Upper lobe of left lung (tissue), 6 donors: ENCODE results near the gene WDR44. TPM values are rescaled to one million over a fixed set of nuclear protein-coding genes. Genes with fewer than 3 reads are reported as not detected.

Source experiments
- ATAC-seq, 2 donors: fragments of 200-7000 bp; cut with Tn5 transposase; one replicate each; pipeline ENCODE4 v1.9.1; 2022; ENCODE audit warnings: mild to moderate bottlenecking in 2 of 2, moderate library complexity in 2 of 2; ENCODE audit not compliant: low FRiP score in 2 of 2
- DNase-seq, 2 donors: peaks; one replicate each; pipeline ENCODE4 v3.0.0-alpha.2; 2019 to 2020
- H3K27ac ChIP-seq, 4 donors: fragments of 200-600 bp; sonication (generic); one replicate each; pipeline ENCODE4 v1.5.1; 2016 to 2019
- H3K27me3 ChIP-seq, 4 donors: fragments of 200-600 bp; sonication (generic); one replicate each; pipeline ENCODE4 v1.5.1; 2017 to 2019
- H3K36me3 ChIP-seq, 4 donors: fragments of 200-600 bp; sonication (generic); one replicate each; pipeline ENCODE4 v1.5.1; 2016 to 2019
- H3K4me1 ChIP-seq, 4 donors: fragments of 200-600 bp; sonication (generic); one replicate each; pipeline ENCODE4 v1.5.1; 2018 to 2019
- H3K4me3 ChIP-seq, 4 donors: fragments of 200-600 bp; sonication (generic); one replicate each; pipeline ENCODE4 v1.5.1; 2017 to 2019; ENCODE audit warnings: mild to moderate bottlenecking in 2 of 4, moderate library complexity in 1 of 4
- H3K9me3 ChIP-seq, 4 donors: fragments of 200-600 bp; sonication (generic); one replicate each; pipeline ENCODE4 v1.5.1; 2018 to 2019
- CTCF ChIP-seq, 6 experiments: fragments of 450-650 bp in 4 of 6; fragments of 200-600 bp in 2 of 6; sonication (generic) in 2 of 6; IDR thresholded peaks; one replicate each; pipeline ENCODE4 v1.5.1; 2016 to 2019; ENCODE audit warnings: antibody characterized with exemption in 6 of 6
- EP300 ChIP-seq, 4 donors: sonication (generic); formaldehyde crosslinking; IDR thresholded peaks; one replicate each; pipeline ENCODE4 v1.5.1; 2017; ENCODE audit warnings: antibody characterized with exemption in 4 of 4, control low read depth in 2 of 4
- POLR2A ChIP-seq, 4 donors: fragments of 450-650 bp; IDR thresholded peaks; one replicate each; pipeline ENCODE4 v1.5.1; 2016 to 2017; ENCODE audit warnings: antibody characterized with exemption in 4 of 4, mild to moderate bottlenecking in 2 of 4
- POLR2AphosphoS5 ChIP-seq, 2 donors: sonication (generic); formaldehyde crosslinking; IDR thresholded peaks; one replicate each; pipeline ENCODE4 v1.5.1; 2017; ENCODE audit warnings: antibody characterized with exemption in 2 of 2
- WGBS, 2 donors: methylation state at CpG; one replicate each; pipeline ENCODE4 v1.1.5; 2017 to 2018; 5-methylcytosine and 5-hydroxymethylcytosine counted together
- total RNA-seq, 6 donors: library from RNA; depleted of rRNA in 4 of 6; stranded (reverse); fragments of >200 nt in 4 of 6; gene quantifications; one replicate each; pipeline versions ENCODE4 v1.1.0 to v1.2.1, GENCODE V29; 2016 to 2021
- donor health status: DM: no; HTN: no; CAD: no; lungs with moderate emphysema.
- donor health status: DM: no; HTN: yes; CAD: no; lungs with severe emphysema.

The WDR44 gene
- total RNA-seq, 6 donors from 2014 or later = 11.8 to 22.6 (median 13.9) TPM

GRCh38 chrX:118437283-118437682 lies 91.4 kb downstream of the WDR44 start:
- DNase-seq = no peak
- ATAC-seq = no peak
- no peak for TF ChIP-seq POLR2A (IDR thresholded peaks at IDR 0.05)
- no peak for TF ChIP-seq EP300 (IDR thresholded peaks at IDR 0.05)
- TF ChIP-seq POLR2AphosphoS5 (IDR thresholded peaks at IDR 0.05) = no peak
- no peak for TF ChIP-seq CTCF (IDR thresholded peaks at IDR 0.05)
- Histone ChIP-seq H3K36me3 (peaks cover 0 to 38% (median 8%) of the 10 kb centered on the region in 4 donors), H3K4me3 (no peak overlapping the region), H3K27me3 (no peaks in the 10 kb centered on the region), H3K9me3 (no peaks in the 10 kb centered on the region), H3K27ac (no peak overlapping the region), H3K4me1 (no peaks in the 10 kb centered on the region)
- WGBS, 2 donors = 42 to 69% methylated on average over 1 of the region's 1 CpG

GRCh38 chrX:118448273-118448783 lies 102.4 kb downstream of the WDR44 start:
- Histone ChIP-seq H3K27me3 (no peaks in the 10 kb centered on the region), H3K27ac (no peak overlapping the region), H3K4me3 (no peak overlapping the region), H3K4me1 (no peaks in the 10 kb centered on the region), H3K36me3 (peaks cover 0 to 34% (median 0%) of the 10 kb centered on the region in 4 donors), H3K9me3 (no peaks in the 10 kb centered on the region)
- DNase-seq (no peak), ATAC-seq (no peak)
- TF ChIP-seq CTCF (IDR thresholded peaks at IDR 0.05) (no peak), POLR2A (IDR thresholded peaks at IDR 0.05) (no peak), POLR2AphosphoS5 (IDR thresholded peaks at IDR 0.05) (no peak), EP300 (IDR thresholded peaks at IDR 0.05) (no peak)
- WGBS, 2 donors = 63% methylated on average over 3 of the region's 3 CpGs; no CpG with 5 or more reads in 1 of the 2 donors

- no peak for TF ChIP-seq CTCF (IDR thresholded peaks at IDR 0.05)
- TF ChIP-seq EP300 (IDR thresholded peaks at IDR 0.05) = no peak
- no peak for TF ChIP-seq POLR2AphosphoS5 (IDR thresholded peaks at IDR 0.05)
- TF ChIP-seq POLR2A (IDR thresholded peaks at IDR 0.05) = no peak
- Histone ChIP-seq H3K4me1 (no peaks in the 10 kb centered on the region), H3K27ac (no peak overlapping the region), H3K9me3 (no peaks in the 10 kb centered on the region), H3K27me3 (no peaks in the 10 kb centered on the region), H3K4me3 (no peak overlapping the region), H3K36me3 (no peaks in the 10 kb centered on the region)
- DNase-seq (no peak), ATAC-seq (no peak)
- 69 to 83% methylated on average over 2 to 3 of the region's 3 CpGs for WGBS, 2 donors
These were observed 109.1 kb downstream of the WDR44 start for GRCh38 chrX:118455013-118455412.

GRCh38 chrX:118459494-118459893 lies 113.6 kb downstream of the WDR44 start:
- Histone ChIP-seq H3K27me3 (no peaks in the 10 kb centered on the region), H3K4me1 (no peaks in the 10 kb centered on the region), H3K36me3 (no peaks in the 10 kb centered on the region), H3K27ac (no peak overlapping the region), H3K4me3 (no peak overlapping the region), H3K9me3 (no peaks in the 10 kb centered on the region)
- WGBS, 2 donors = 6 to 36% methylated on average over 4 of the region's 4 CpGs
- TF ChIP-seq POLR2A (IDR thresholded peaks at IDR 0.05) (no peak), CTCF (IDR thresholded peaks at IDR 0.05) (peak in 5 of 6 experiments; percentile 30 to 52 (median 37)), EP300 (IDR thresholded peaks at IDR 0.05) (no peak), POLR2AphosphoS5 (IDR thresholded peaks at IDR 0.05) (no peak)
- no peak for DNase-seq
- ATAC-seq = peak in 1 of 2 donors; percentile 45

GRCh38 chrX:118464501-118464900 lies 118.6 kb downstream of the WDR44 start:
- Histone ChIP-seq H3K4me1 (no peaks in the 10 kb centered on the region), H3K9me3 (no peaks in the 10 kb centered on the region), H3K27ac (no peak overlapping the region), H3K36me3 (no peaks in the 10 kb centered on the region), H3K4me3 (no peak overlapping the region), H3K27me3 (no peaks in the 10 kb centered on the region)
- TF ChIP-seq CTCF (IDR thresholded peaks at IDR 0.05) = no peak
- TF ChIP-seq EP300 (IDR thresholded peaks at IDR 0.05) = no peak
- no peak for TF ChIP-seq POLR2A (IDR thresholded peaks at IDR 0.05)
- TF ChIP-seq POLR2AphosphoS5 (IDR thresholded peaks at IDR 0.05) = no peak
- DNase-seq (no peak), ATAC-seq (no peak)
- 42 to 66% methylated on average over 6 of the region's 6 CpGs for WGBS, 2 donors
